Measurements from ENCODE around the gene SERAC1.

- no peak for TF ChIP-seq CTCF (IDR thresholded peaks at IDR 0.05)
- no peak for TF ChIP-seq POLR2A (IDR thresholded peaks at IDR 0.05)
Measured at GRCh38 chr6:158063736-158064135, 104.3 kb downstream of the SERAC1 start.
